8988T (cell line): ENCODE results near the gene MAD2L2.
A peak's percentile ranks its signal among the peaks of the same experiment; 100 is the strongest.

Experiments
- DNase-seq: peaks from one replicate; pipeline ENCODE4 v3.0.0; 2011

MAD2L2 gene

DNA sequence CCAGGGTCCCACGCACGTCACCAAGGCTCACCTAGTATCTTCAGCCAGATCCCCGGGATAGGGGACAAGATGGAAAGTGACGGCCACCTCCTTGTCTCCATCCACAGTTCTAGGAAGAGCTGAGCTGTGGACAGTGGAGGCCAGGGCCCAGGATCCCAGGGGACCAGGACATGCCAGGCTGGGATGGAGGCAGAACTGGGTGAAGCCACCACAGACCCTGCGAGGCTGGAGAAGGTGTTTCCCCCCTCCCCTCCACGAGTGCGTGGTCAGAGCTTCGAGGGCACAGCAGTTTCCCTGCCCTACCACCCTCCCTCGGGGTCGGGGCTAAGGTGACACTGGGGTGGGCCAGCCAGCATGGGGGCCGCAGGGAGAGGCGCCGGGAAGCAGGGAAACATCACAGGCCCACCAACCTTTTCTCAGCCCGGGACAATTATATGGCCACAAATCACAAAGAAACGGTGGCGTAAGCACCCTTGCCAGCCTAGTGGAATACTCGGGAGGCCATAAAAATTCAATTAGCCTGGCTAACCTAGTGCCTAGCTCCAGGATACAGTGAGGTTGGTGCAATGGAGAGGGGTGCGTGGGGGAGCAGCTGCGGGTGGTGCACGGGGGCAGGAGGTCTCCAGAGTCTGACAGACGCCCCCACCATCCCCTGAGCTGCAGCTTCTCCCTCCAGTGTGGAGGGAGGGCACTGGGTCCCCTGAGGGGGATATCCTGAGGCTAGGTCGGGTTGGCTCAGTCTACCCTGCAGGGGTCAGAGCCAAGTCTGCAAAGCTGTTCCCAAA lies 23.9 kb upstream of the MAD2L2 start:
- no peak for DNase-seq

DNA sequence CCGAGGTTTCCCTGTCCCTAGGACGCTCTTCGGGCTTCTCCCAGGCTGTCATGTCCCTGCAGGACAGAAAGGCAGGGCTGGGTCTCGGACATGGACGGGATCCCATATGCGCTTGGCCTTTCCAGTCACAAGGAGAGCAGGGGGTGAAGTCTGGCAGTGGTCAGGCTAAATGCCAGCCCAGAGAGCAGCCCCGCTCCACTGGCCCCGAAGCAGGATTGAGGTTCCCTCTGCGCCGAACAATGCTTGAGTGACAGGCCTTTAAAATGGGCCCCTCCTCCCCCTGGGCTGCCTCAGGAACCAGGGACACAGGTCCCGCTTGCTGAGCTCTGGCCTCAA lies 23.2 kb upstream of the MAD2L2 start:
- no peak for DNase-seq

DNA sequence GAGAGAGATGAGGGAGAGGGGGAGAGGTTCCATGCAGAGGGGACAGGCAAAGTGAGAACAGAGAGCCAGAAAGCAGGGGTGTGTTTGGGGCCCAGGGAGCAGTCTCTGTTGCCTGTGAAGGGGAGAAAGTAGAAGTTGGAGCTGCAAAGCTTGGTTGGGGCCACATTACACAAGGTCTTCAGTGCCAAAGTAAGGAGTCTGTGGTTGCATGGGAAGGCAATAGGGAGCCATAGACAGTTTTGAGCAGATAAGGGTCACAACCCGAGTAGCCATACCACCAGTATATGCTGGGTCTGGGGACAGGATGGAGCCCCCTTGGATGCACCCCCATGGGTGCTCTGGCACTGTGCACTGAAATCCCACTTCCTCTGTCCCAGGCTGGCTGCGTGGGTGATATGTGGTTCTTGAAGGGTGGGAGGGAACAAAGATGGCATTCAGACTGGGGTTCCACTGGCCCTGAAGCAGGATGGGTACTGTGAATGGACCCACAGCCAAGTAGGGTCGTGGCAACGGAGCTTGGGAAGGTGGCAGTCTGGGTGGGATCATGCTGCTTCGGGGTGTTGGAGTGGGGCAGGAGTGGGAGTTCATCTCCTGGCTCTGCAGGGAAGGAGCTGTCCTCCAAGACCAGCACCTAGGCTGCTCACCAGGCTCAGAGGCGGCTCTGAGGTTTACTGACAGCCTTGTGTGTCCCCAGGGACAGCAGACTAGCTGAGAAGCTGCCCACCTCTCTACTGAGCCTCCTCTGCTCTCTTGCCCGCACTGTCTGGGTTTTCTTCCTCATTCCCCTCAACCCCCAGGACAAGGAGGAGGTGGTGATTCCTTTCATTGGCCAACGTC lies 22.6 kb upstream of the MAD2L2 start:
- no peak for DNase-seq

DNA sequence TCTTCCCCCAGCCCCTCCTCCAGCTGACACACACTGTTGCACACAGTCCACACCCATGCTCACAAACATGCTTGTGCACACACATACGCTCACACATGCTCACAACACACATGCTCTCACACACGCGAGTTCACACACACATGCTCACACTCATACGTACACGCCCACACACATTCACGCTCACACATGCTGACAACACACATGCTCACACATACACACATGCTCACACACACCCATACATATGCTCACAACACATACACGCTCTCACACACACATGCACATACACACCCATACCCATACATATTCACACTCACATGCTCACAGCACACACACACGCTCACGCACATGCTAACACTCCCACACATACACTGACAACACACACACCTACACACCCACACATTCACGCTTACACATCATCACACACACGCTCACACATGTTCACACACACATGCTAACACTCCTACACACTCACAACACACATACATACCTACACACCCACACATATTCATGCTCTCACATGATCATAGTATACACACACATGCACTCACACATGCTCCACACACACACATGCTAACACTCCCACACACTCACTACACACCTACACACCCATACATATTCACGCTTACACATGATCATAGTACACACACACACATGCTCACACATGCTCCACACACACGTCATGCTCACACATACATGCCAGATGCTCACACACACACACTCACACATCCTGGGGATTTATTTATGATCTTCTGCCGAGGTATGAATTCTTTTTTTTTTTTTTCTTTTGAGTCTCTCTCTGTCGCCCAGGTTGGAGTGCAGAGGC lies 21.2 kb upstream of the MAD2L2 start:
- no peak for DNase-seq

DNA sequence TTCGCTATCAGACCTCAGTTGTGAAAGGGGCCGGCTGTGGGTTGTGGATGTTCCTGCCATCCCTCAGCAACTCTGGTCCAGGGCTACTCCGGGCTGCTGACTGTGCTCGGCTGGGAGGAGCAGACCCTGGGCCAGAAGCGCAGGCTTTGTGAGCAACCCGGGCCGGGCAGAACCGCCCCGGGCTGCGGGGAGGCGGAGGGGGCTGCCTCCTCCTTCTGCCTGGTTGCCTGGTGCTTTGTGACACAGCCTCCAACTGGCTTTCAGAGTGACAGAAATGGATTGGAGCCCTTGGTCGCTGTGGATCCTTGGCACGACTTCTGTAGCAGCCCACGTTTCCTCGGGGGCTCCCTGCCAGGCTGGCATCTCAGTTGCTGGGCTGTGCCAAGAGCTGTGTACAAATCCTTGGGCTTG lies 20.6 kb upstream of the MAD2L2 start:
- DNase-seq = no peak

DNA sequence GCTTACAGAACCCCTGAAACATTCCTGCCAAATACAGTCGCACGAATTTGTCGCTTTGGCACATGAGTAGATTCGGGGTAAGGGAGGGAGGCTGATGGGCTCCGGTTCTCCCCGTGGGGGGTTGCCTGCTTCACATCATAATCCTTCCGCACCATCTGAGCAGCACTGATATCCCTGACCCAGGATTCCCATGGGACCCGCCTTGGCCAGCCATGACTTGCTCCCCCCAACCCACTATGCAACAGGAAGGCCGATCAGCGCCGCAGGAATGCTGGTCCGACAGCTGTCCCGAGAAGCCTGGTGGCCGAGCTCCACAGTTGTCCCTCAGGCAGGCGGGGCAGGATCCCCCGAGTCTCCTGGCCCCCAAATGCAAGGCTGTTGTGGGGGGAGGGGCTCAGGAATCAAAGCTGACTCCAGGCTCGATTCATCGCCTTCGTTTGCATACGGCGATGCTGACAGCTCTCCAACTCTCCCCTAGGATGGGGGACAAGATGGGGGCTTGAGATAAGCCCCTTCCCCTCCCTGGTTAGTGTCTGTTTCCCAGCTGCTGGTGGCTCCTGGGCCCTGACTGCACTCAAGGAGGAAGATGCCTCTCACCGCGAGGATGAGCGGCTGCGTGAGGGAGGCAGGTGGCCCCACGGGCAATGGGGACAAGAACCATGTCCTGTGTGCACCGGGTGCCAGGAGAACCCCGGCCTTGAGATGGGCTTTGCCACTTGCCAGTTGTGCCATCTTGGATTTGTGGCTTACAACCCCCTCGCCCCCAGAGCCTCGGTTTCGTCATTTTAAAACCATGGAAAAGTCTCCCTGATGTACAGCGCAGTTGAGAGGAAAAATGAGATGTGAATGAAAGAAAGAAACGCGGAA lies 19.9 kb upstream of the MAD2L2 start:
- no peak for DNase-seq

DNA sequence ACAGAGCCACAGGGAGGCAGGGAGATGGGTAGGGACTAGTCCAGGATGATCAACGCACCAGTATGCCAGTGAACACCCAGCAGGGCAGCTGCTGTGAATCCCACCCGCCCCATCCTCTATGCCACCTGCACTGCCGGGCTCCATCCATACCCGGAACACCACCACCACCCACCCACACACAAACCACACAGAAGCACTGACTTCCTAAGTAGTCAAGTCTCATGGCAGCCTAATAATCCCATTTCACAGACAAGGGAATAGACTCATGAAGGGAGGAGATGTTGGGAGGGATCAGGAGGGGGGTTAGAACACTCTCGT lies 16.9 kb upstream of the MAD2L2 start:
- no peak for DNase-seq

DNA sequence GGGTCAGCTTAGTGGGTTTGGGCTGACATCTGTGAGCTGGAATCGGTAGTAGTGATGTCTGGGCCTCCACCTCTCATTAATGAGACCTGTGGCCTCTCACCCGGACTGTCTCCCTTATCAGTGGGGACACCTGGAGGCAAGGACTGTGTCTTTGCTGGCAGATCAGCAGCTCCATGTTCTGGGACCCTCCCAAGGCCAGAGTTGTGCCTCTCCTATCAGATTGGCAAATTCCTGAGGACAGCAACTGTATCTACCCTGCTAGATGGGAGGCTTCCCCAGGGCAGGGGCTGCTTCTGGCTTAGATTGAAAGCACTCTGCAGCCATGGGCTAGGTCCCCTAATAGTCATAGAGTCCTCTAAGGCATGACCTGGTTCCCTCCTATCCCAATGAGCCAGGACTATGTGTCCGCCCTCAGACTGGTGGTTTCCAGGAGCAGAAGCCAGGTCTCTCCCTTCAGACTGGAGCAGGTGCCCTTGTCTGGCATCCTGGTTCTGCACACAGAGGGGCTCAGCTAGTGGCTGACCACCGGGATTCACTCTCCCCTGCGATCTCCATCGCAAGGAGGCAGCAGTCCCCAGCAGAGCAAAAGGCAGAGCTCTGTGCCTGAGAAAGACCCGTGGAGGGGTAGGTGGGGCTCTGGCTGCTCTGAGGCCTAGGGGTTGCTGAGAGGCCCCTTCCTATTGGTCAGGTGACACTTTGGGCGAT lies 16.4 kb upstream of the MAD2L2 start:
- no peak for DNase-seq

DNA sequence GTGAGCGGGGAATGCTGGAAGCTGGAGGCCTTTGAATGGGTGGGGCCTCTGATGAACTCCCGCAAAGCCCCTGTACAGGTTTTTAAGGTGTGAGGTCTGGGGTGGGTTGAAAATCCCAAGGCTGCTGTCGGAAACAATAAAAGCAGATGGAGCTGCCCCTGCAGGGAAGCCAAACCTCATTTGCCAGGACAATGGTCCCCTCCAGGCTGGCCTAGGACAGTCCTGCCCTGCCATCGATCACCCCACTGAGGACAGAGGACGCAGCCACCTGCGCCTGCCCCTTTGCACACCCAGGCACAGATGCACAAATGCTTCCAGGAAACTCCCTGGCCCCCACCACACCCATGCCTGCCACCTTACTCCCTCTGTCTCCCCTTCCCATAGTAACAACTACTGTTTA lies 14.9 kb upstream of the MAD2L2 start:
- no peak for DNase-seq

DNA sequence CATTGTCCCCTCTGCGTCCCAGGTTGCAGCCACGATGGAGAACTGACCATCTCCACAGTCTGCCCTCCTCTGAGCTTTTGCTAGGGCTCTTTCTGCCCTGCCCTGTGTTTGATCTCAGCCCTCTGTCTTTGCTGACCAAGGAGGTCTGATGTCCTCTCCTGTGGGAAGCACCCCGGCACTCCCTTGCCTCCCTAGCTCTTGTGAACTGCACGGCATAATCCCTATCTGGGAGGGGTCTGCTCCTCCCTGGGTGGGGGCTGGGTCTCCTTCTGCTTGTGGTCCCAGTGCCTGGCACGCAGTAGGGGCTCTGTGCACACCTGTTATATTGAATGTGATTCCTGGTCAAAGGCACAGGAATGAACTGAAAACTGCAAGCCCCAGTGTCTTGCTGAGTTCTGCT lies 13.0 kb upstream of the MAD2L2 start:
- no peak for DNase-seq

DNA sequence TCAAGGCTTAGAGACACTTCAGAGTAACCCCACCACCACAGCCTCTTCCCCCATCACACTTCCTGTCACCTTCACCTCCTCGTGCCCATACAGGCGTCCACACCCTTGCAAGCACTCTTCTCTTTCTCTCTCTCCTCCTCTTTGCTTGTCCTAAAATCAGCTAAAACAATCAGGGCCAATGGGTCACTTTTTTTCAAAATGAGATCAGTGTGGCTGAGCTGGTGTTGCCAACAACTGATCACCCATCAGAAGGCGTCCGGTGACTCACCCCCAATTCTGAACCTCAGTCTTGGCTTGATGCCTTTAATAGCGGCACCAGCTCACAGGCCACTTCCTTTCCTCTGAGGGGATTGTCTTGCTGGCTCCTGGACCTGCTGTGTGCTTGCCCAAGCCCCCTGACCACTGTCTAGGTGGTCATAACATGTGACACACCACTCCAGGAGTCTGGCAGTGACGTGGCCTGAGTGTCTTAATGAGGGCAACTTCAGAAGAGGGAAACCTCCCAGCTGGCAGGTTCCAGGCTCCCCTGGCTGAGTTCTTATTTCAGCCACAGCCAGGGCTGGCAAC lies 12.2 kb upstream of the MAD2L2 start:
- peak; percentile 66 for DNase-seq

DNA sequence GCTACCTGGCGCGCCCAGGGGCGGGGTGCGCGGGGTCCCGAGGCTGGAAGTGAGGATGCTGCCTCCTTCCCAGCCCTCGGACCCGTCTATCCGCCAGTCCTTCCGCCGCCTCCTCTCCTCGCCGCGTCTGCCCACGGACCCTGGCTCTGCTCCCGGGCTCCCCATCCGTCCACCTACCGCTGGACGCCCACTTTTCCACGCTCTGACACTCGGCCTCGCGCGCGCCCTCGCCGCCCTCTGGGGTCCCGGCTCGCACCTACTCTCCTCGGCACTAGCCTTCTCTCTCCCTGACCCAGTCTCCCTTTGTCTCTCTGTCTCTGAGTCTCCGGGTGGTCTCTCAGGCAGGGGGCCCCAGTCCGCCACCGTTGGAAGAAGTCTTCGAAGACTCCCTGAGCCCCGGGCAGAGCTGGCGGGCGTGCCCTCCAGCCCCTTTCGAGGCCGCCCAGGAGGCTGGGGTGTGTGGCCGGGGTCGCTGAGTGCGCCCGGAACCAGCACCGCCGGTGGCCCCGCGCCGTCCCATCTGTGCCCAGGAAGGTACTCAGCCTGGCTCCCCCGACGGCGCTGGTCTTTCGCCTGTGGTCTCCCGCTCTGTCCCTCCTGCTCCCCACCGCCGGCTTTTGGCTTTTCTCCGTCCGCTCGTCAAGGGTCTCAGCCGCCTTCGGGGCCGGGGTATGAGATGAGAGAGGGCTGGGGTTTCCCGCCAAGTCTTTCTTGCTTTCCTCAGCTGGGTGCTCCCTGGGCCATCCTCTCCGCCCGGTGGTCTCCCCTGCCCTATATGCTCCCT lies 11.2 kb upstream of the MAD2L2 start:
- DNase-seq = no peak

DNA sequence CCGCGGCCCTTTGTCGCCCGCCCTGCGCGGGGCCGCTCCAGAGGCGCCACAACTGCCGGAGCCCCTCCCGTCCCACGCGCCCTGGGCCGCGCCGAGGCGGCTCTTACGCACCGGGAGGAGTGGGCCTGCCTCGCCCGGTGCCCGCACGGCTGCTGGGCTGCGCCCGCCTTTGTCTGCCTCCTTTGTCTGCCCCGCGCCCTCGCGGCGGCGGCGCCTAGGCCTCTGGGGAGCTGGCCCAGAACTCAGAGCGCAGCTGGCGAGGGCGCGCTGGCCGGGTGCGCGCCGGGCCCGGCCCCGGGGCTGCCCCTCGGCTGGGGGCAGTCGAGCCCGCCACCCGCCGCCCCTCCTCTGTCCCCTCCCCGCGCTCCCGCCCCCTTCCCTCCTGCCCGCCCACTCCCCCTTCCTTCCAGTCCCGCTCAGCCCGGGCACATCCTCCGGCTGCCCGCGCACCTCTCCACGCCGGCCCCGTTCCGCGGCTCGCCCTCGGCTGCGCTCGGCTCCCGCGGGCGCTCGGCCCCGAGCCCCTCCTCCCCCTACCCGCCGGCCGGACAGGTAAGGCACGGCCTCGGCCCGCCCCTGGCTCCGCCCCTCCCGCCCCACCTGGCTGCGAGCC lies 10.5 kb upstream of the MAD2L2 start, which contains the start of gene DRAXIN:
DRAXIN (plus strand) TSS at position 409 of the 613 bp plus-strand sequence. CDS start 14,549 bp downstream, outside the sequence.
- no peak for DNase-seq

DNA sequence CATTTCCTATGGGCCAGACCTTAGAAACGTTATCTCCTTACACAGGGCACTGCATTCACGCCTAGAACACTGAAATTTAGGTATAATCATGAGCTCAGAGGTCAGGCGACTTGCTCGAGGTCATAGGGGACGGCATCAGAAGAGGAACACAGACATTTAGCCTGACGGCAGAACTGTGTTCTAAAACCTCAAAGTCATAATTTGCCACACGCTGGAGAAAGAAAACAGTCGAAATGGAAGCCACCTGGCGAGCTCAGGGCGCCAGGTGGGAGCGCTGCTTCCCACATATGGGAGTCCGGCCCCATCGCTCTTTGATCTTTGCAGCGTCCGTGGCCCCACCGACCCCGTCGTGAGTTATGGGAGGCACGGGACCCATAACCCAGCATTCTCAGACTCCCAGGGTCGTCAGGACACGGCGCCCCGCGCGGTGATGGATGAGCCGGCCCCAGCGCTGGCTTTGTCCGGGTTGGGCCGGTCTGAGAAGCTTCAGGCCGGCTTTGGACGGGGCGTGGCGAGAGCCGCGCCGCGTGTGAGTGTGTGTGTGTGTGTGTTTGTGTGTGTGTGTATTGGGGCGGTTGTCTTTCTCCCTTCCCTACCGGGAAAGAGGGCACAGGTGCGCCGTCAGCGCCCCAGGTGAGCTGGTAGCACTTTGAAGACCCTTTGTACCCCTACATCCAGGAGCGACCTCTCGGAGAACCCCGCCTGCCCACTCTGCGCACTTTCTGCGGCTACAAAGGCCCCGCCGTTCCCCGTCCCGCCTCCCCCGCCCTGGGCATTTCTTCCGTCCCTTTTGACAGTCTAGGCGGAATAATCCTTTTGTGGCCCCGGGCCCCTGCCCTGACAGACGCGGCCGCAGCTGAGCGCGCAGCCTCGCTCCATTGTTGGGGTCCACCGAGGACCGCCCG lies 9.7 kb upstream of the MAD2L2 start:
- no peak for DNase-seq

DNA sequence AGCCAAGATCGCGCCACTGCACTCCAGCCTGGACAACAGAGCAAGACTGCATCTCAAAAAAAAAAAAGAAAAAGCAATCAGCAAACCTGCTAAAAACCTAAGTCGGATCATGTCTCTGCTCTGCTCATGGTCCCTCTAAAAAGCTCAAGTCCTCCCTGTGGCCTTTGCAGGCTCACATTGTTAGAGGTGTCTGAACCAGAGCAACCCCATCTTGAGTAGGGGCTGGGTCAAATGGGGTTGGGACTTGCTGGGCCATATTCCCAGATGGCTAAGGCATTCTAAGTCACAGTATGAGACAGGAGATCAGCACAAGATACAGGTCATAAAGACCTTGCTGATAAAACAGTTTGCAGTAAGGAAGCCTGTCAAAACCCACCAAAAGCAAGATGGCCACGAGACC lies 7.6 kb upstream of the MAD2L2 start:
- DNase-seq = no peak

DNA sequence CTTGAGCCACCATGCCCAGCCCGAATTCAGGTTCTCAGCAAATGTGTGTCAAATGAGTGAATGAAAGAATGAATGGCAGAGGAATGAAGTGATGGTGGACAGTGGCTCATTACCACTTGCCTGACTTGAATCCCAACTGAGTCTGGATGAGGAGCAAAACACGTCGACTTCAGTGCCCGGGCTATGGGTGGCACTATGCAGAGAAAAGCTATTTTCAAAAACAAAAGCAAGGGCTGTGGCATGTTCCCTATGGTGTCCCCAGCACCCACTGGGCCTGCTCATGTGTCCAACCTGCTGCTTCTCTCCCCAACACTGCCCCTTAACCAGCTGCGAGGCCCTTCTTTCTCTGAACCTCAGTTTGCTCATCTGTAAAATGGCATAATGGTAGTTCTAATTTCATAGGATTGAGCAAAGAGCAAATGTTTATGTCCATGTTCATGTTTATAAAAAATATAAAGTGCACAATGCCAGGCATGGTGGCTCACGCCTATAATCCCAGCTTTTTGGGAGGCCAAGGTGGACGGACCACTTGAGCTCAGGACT lies 4.3 kb upstream of the MAD2L2 start:
- DNase-seq = no peak

DNA sequence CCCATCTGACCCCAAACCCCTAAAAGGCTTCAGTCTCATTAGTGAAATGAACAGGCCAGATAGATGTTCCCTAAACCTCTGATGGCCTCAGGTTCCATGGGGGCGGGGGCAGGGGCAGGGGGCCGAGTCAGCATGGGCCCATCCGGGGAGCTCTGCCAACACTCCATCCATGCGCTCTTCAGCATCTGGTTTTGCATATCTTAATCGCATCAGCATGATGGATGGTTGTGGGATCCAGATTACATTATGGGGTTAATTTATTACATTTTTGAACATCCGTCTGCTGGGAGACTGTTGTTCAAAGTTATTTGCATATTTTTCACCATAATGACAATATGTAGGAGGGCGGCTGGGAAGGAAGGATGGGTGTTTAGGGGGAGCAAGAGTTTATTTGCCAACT lies 3.1 kb upstream of the MAD2L2 start:
- no peak for DNase-seq

DNA sequence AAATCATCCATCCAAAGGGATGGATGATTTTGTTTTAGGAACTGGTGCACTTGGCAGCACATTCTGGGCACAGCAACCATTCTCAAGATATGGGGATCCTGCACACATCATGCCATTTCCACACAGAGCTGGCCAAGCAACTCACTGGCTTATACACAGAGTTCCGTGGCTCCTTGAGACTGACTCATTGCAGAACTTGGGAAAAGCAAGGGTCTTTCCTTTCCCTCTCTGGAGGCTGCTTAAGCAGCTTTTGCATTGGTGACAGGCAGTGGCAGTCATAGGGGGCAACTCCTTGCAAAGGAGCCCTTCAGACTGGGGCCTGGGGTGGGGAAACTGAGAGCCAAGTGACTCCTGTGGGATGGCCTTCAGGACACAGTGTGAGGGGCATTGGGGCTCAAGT lies 1.9 kb upstream of the MAD2L2 start:
- DNase-seq = no peak

DNA sequence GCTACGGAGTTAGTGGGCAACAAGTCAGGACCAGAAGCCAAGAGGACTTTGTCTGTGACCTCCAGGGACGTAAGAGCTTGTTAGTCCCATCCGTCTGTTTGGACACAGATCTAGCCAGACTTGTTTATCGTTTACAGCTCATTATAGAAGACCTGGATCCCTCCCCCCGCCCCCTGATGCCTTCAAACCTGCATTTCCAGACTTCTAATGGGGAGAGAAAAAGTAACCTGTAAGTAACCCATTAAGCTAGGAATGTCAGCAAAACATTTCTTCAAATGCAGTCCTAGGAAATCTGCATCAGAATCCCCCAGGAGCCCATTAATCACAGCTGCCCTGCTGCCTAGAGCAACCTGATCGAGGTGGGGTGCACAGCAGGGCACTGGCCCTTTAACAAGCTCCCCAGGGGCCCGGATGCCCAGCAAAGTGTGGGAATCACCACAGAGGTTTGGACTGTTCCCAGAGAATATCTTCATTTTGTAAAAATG lies 1.4 kb upstream of the MAD2L2 start:
- DNase-seq = no peak
